GM08714 (cell line): Measurements from ENCODE around the gene CACNA1C.

Experiments
- H3K4me3 ChIP-seq: fragments of 200-500 bp; sonication (Bioruptor generic); 2 replicates; pipeline ENCODE4 v1.5.1; 2014; ENCODE audit warnings: mild to moderate bottlenecking, low read length, inconsistent platforms
- ZNF274 ChIP-seq: IDR thresholded peaks from 2 replicates; pipeline ENCODE4 v1.6.1; 2012; ENCODE audit warnings: mild to moderate bottlenecking, low read depth, low read length

CACNA1C gene

DNA sequence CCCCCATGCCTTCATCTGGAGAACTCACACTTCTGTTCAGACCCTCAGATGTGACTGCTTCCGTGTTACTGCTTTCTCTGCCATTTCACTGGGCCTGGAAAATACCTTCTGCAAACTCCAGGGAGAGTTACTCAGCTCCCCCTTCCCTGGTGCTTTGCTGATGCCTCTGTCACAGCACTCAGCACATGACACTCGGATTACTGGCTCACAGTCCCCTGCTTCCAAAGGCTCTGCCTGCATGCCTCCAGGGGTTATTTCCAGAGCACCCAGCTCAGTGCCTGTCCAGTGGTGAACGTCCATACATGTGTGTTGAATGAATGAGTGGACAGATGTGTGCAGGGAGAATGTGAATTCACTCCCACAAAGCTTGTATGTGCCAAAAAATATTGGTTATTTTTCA is 504.8 kb downstream of the CACNA1C start:
- no peak overlapping the region for H3K4me3 ChIP-seq
- TF ChIP-seq ZNF274: no peak

DNA sequence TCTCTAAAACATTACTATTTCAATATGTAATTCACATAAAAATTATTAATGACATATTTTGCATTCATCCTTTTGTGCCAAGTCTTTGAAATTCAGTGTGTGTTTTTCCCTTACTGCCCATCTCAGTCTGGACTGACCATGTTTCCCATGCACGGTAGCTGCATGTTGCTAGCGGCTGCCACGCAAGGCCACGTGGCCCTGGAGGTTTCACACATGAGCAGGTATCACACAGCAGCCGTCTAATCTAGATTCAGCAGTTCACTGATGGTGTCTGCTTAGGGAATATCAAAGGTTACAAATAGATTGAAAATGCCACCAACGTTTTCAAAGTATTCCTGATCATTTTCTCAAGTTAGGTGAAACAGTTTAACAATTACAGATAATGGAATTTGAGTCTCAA is 507.1 kb downstream of the CACNA1C start:
- TF ChIP-seq ZNF274: no peak
- H3K4me3 ChIP-seq: no peak overlapping the region

DNA sequence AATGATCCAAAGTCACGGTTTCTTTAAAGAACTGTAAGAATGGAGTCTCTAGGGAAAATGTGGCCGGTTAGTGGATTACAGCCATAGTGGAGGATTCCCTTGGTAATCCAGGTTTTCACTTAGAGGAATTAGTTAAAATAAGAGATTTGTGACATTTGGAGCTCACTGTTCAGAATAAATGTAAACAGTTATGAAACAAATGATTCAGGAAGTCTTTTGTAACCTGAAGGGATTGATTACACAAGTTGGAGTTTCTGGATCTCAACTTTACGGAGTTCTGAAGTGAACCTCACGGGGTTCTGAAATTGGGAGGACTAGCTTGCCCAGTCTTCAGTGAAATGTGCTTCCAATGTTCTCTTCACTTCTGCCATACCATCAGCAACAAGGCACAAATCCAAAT is 507.6 kb downstream of the CACNA1C start:
- no peak for TF ChIP-seq ZNF274
- no peak overlapping the region for H3K4me3 ChIP-seq

DNA sequence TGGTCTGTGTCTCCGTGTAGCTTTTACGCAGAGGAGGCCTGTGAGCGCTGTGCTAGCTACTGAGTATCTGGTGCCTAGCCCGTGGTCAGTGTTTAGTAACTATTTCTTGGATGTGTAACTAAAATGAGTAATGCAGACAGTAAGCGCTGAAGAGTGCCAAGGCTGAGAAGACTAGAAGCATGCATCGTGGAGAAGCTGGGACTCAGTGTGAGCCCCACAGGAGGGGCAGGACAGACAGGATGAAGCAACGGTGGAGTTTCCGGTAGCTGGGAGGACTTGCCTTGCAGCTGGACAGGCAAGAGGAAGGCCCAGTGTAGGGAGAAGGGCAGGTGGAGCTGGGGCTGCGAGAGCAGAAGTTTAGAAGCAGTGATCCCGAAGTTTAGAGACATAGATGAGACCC is 508.6 kb downstream of the CACNA1C start:
- no peak for TF ChIP-seq ZNF274

GRCh38 chr12:2562400-2562799 is 509.6 kb downstream of the CACNA1C start:
- TF ChIP-seq ZNF274: no peak
- H3K4me3 ChIP-seq: no peak overlapping the region

More for the DNA sequence above, 508.6 kb downstream of the CACNA1C start:
- no peak overlapping the region for H3K4me3 ChIP-seq

- TF ChIP-seq ZNF274: no peak
- no peak overlapping the region for H3K4me3 ChIP-seq
These were observed 510.9 kb downstream of the CACNA1C start for GRCh38 chr12:2563709-2564108.

GRCh38 chr12:2566161-2566560 is 513.4 kb downstream of the CACNA1C start:
- H3K4me3 ChIP-seq: no peak overlapping the region
- TF ChIP-seq ZNF274: no peak

DNA sequence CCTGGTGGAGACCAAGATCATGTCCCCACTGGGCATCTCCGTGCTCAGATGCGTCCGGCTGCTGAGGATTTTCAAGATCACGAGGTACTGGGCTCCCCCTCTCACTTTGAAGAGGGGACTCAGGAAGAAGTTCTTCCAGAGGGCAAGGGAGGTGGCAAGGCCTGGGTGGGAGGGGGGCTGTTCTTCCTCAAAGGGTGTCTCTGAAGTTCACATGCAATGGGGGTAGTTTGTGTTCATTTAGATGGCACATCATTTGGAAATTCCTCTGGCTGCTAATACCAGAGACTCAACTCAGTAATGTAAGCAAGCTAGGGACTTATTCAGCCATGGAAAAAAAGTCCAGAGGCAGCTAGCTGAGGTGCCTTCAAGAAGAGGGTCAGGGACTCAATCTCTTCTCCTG is 514.9 kb downstream of the CACNA1C start:
- no peak for TF ChIP-seq ZNF274
- H3K4me3 ChIP-seq: no peak overlapping the region

DNA sequence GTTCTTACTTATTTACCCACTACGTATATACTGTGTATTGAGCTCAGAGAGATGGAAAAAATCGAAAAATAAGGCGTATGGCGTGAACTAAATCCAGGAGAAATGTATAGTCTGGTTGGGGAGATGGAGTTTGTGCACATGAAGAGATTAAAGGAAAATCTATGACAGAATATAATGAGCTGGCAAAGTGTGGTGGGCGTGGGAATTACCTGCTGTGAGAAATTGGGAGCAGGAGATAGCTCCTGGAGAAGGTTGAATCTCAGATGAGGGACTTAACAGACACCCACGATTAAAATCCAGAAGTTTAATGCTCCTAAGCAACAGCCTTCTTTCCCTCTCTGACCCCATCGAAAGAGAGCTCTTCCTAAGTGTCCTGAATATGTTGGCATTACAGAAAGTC is 517.8 kb downstream of the CACNA1C start:
- no peak for TF ChIP-seq ZNF274
- no peak overlapping the region for H3K4me3 ChIP-seq

DNA sequence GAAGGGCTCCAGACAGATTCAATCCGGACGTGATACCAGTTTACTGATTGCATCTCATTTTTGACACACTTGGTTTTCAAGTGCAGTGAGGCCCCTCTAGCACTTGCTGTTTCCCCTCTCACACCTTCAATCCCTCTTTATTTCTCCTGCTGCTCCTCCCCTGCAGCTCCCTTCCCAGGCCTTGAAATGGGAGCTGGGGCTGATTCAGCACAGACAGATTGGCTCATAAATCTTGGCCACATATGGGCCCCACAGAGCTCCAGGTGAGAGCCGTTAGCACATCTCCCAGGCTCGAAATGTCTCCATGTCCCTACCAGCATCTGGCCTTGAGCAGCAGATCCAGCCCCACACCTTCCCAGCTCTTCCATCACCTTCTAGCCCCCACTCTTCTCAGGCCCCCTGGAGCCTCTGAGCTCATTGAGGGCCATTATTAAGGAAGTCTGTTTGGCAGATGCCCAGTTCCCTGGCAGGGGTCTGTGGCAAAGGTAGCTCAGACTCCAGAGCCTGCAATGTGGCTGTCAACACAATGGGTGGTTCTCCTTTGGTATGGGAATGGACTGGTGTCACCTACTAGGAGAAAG is 521.7 kb downstream of the CACNA1C start:
- TF ChIP-seq ZNF274: no peak
- no peak overlapping the region for H3K4me3 ChIP-seq

DNA sequence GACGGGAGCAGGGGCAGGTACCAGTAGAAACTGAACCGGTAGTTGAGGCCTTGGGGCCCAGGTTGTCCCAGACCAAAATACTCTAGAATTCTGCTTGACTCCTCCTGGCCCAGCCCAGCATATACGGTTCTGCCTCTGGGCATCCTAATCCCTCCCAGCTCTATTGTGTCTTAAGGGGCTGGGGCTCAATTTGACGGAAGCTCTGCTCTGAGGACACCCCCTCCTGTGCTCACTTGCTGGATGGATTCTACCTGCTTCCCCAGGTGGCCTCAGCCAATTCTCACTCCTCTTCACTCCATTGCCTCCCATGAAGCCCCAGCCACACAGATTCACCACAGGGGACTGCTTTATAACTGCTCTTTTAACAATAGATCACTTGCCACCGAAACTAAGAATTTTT is 522.5 kb downstream of the CACNA1C start:
- no peak for TF ChIP-seq ZNF274
- no peak overlapping the region for H3K4me3 ChIP-seq

GRCh38 chr12:2578211-2578610 is 525.4 kb downstream of the CACNA1C start:
- no peak overlapping the region for H3K4me3 ChIP-seq
- TF ChIP-seq ZNF274: no peak

GRCh38 chr12:2578772-2579171 is 526.0 kb downstream of the CACNA1C start:
- TF ChIP-seq ZNF274: no peak

GRCh38 chr12:2580821-2581220 is 528.0 kb downstream of the CACNA1C start:
- no peak for TF ChIP-seq ZNF274
- no peak overlapping the region for H3K4me3 ChIP-seq

More at GRCh38 chr12:2578772-2579171, 526.0 kb downstream of the CACNA1C start:
- H3K4me3 ChIP-seq: no peak overlapping the region

GRCh38 chr12:2581293-2582045 is 528.7 kb downstream of the CACNA1C start:
- no peak for TF ChIP-seq ZNF274
- H3K4me3 ChIP-seq: no peak overlapping the region
